ENCODE results near the gene UBXN1. TPM values are rescaled to one million over a fixed set of nuclear protein-coding genes. Genes with fewer than 3 reads are reported as not detected.
"Not testable (repeated sequence)": the region's sequence is repeated elsewhere in the genome, so short reads cannot be mapped to it uniquely, and the experiment has no call there.

The UBXN1 gene
- total RNA-seq, 1 donor from 2014 or later, result 113 TPM

DNA sequence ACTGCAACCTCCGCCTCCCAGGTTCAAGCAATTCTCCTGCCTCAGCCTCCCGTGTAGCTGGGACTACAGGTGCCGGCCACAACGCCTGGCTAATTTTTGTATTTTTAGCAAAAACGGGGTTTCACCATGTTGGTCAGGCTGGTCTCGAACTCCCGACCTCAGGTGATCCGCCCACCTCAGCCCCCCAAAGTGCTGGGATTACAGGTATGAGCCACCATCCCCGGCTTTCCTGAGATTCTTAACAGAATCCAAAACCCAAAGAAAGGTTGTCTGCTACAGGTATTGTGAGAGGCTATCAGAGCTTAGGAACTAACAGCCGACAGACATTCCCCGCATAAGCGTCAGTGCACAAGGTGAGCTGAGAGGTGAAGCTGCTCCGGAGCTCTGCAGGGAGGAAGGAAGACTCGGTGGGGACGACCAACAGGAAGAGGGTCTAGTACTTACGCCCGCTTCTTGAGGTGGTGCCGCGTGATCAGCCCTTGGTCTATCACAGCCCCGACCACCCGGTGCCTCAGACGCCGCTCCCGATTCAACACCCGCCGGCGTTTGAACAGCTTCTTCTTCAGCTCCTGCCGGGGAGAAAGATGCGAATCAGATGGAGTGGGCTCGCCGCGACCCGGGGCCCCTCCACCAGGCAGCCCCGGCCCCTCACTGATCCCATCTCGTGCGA lies 14.3 kb downstream of the UBXN1 start:
- Mint-ChIP-seq H3K27me3 (ENCODE audit: low read depth) (peaks cover 6% of the 10 kb centered on the region), H3K4me1 (peaks cover 33% of the 10 kb centered on the region), H3K9me3 (no peaks in the 10 kb centered on the region), H3K27ac (ENCODE audit: unreplicated experiment) (peak overlapping the region; percentile 98), H3K4me3 (peak overlapping the region; percentile 100), H3K36me3 (ENCODE audit: low read depth) (peaks cover 15% of the 10 kb centered on the region)
- DNase-seq (ENCODE audit: low read depth, low spot score), result no peak
- TF ChIP-seq, protein P1, sequence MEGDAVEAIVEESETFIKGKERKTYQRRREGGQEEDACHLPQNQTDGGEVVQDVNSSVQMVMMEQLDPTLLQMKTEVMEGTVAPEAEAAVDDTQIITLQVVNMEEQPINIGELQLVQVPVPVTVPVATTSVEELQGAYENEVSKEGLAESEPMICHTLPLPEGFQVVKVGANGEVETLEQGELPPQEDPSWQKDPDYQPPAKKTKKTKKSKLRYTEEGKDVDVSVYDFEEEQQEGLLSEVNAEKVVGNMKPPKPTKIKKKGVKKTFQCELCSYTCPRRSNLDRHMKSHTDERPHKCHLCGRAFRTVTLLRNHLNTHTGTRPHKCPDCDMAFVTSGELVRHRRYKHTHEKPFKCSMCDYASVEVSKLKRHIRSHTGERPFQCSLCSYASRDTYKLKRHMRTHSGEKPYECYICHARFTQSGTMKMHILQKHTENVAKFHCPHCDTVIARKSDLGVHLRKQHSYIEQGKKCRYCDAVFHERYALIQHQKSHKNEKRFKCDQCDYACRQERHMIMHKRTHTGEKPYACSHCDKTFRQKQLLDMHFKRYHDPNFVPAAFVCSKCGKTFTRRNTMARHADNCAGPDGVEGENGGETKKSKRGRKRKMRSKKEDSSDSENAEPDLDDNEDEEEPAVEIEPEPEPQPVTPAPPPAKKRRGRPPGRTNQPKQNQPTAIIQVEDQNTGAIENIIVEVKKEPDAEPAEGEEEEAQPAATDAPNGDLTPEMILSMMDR (conservative IDR thresholded peaks at IDR 0.05), result no peak

DNA sequence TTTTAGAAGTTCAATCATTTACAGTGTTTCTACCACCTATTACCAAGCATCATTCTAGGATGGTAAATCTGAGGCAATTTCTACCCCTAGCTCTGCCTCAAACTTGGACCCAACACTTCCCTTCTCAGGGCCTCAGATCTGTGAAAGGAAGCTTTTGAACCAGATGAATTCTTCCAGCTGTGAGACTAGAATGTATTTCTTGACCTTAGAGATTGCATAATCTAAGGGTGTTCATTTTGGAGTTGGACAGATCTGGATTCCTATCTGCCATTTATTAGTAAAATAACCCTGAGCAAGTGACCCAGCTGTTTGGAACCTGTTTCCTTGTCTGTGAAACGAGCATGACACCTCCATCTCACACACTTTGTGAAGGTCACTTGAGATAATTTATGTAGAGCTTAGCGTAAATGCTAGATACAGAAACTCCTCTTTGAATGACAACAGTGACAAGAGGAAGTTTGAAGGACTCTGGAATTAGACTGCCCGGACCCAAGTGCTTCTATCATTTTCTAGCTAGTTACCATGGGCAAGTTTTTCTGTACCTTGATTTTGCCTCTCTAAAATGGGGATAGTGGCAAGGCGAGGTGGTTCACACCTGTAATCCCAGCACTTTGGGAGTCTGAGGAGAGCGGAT lies 22.0 kb downstream of the UBXN1 start:
- Mint-ChIP-seq H3K27me3 (ENCODE audit: low read depth) (no peaks in the 10 kb centered on the region), H3K4me3 (peak overlapping the region; percentile 28), H3K27ac (ENCODE audit: unreplicated experiment) (no peak overlapping the region), H3K9me3 (no peaks in the 10 kb centered on the region), H3K36me3 (ENCODE audit: low read depth) (no peaks in the 10 kb centered on the region), H3K4me1 (peaks cover 14% of the 10 kb centered on the region)
- TF ChIP-seq, protein P1 (conservative IDR thresholded peaks at IDR 0.05), result no peak
- DNase-seq (ENCODE audit: low read depth, low spot score), result no peak

DNA sequence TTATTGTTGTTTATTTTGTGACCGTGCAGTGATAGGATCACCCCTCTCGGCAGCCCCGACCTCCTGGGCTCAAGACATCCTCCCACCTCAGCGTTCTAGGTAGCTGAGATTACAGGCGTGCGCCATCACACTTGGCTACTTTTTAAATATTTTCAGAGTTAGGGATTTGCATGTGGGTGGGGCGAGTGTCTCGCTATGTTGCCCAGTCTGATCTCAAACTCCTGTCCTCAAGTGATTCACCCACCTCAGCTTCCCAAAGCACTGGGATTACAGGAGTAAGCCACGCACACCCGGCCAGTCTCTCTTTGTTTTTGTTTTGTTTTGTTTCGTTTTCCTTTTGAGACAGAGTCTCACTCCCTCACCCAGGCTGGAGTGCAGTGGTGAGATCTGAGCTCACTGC lies 24.6 kb downstream of the UBXN1 start:
- no peaks in the 10 kb centered on the region for H3K27me3 Mint-ChIP-seq (ENCODE audit: low read depth)
- H3K36me3 Mint-ChIP-seq (ENCODE audit: low read depth), result no peaks in the 10 kb centered on the region
- H3K27ac Mint-ChIP-seq (ENCODE audit: unreplicated experiment), result peak overlapping the region; percentile 67
- H3K9me3 Mint-ChIP-seq, result no peaks in the 10 kb centered on the region
- H3K4me3 Mint-ChIP-seq, result peak overlapping the region; percentile 75
- peaks cover 14% of the 10 kb centered on the region for H3K4me1 Mint-ChIP-seq
- TF ChIP-seq, protein P1 (conservative IDR thresholded peaks at IDR 0.05), result no peak
- no peak for DNase-seq (ENCODE audit: low read depth, low spot score)

DNA sequence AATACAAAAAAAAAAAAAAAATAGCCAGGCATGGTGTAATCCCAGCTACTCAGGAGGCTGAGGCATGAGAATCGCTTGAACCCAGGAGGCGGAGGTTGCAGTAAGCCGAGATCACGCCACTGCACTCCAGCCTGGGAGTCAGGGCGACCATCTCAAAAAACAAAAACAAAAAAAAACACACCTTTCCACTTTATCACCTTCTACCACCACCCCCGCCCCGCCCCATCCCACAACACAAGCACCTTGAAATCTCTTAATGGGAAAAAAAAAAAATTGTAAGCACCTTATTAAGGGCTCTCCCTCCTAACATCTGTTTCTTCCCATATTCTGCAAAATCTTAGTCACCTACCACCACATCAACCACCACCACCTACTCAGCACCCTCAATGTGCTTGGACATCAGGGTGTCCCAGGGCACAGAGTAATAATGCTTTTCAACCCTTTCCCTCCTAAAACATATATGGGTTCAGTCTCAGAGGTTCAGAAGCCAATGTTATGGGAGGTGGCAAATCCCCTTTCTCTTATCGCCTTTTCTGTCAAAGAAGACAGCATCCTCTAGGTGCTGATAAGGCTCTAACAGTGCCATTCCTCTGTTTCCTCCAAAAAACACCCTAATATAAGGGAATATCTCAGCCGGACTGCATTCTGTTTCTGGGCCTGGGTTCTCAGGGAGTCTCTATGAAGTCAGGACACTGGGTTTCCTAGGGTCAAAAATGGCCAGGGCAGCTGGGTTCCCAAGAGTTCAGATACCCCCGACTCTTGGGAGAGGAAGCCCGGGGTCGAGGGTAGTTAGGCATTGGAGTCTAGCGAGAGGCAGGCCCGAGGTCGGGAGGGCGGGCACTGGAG lies 26.5 kb downstream of the UBXN1 start:
- TF ChIP-seq, protein P1 (conservative IDR thresholded peaks at IDR 0.05), result no peak
- no peak for DNase-seq (ENCODE audit: low read depth, low spot score)
- H3K27ac Mint-ChIP-seq (ENCODE audit: unreplicated experiment), result peak overlapping the region; percentile 92

DNA sequence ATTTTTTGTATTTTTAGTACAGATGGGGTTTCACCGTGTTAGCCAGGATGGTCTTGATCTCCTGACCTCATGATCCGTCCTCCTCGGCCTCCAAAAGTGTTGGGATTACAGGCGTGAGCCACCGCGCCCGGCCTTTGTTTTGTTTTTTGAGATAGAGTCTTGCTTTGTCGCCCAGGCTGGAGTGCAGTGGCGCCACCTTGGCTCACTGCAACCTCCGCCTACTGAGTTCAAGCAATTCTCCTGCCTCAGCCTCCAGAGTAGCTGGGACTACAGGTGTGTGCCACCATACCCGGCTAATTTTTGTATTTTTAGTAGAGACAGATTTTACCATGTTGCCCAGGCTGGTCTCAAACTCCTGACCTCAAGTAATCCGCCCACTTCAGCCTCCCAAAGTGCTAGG lies 28.6 kb downstream of the UBXN1 start:
- H3K4me3 Mint-ChIP-seq; H3K9me3 Mint-ChIP-seq; H3K27ac Mint-ChIP-seq (ENCODE audit: unreplicated experiment); H3K36me3 Mint-ChIP-seq (ENCODE audit: low read depth); H3K27me3 Mint-ChIP-seq (ENCODE audit: low read depth); DNase-seq (ENCODE audit: low read depth, low spot score): not testable (repeated sequence)
- H3K4me1 Mint-ChIP-seq, result peaks cover 27% of the 10 kb centered on the region

More for the DNA sequence above, 26.5 kb downstream of the UBXN1 start:
- peak overlapping the region; percentile 96 for H3K4me3 Mint-ChIP-seq
- no peaks in the 10 kb centered on the region for H3K27me3 Mint-ChIP-seq (ENCODE audit: low read depth)
- no peaks in the 10 kb centered on the region for H3K9me3 Mint-ChIP-seq
- peaks cover 14% of the 10 kb centered on the region for H3K4me1 Mint-ChIP-seq
- no peaks in the 10 kb centered on the region for H3K36me3 Mint-ChIP-seq (ENCODE audit: low read depth)

Data from neural crest cell (in vitro differentiated cells).